Neuron (in vitro differentiated cells): ENCODE results near the gene AKT3.
"Not testable (repeated sequence)": the region's sequence is repeated elsewhere in the genome, so short reads cannot be mapped to it uniquely, and the experiment has no call there.

ENCODE experiments used
- H2AFZ ChIP-seq: one replicate; pipeline ENCODE4 v1.6.1; 2013; ENCODE audit warnings: low read depth, mild to moderate bottlenecking, inconsistent platforms, low read length, moderate library complexity
- H3K27me3 ChIP-seq: one replicate; pipeline ENCODE4 v1.6.1; 2013; ENCODE audit warnings: low read length; ENCODE audit not compliant: insufficient read depth
- H3K36me3 ChIP-seq: one replicate; pipeline ENCODE4 v1.6.1; 2013; ENCODE audit warnings: low read length; ENCODE audit not compliant: insufficient read depth
- H3K4me1 ChIP-seq: one replicate; pipeline ENCODE4 v1.6.1; 2013; ENCODE audit warnings: low read length; ENCODE audit not compliant: insufficient read depth
- H3K4me3 ChIP-seq: 2 replicates; pipeline ENCODE4 v1.5.1; 2013; ENCODE audit warnings: mild to moderate bottlenecking, low read length, moderate library complexity
- H3K9me3 ChIP-seq: one replicate; pipeline ENCODE4 v1.6.1; 2013; ENCODE audit warnings: low read length

The AKT3 gene

GRCh38 chr1:243793298-243793697 lies 56.7 kb downstream of the AKT3 start:
- Histone ChIP-seq H3K9me3 (peaks cover 12% of the 10 kb centered on the region), H3K4me3 (no peak overlapping the region), H2AFZ (no peak overlapping the region), H3K27me3 (no peaks in the 10 kb centered on the region), H3K4me1 (peaks cover 6% of the 10 kb centered on the region), H3K36me3 (peaks cover 6% of the 10 kb centered on the region)

- no peak overlapping the region for H2AFZ ChIP-seq
- no peaks in the 10 kb centered on the region for H3K27me3 ChIP-seq
- H3K4me3 ChIP-seq = no peak overlapping the region
- H3K9me3 ChIP-seq = peaks cover 12% of the 10 kb centered on the region
- peaks cover 6% of the 10 kb centered on the region for H3K36me3 ChIP-seq
- peaks cover 6% of the 10 kb centered on the region for H3K4me1 ChIP-seq
Measured at GRCh38 chr1:243792891-243793290, 57.2 kb downstream of the AKT3 start.

DNA sequence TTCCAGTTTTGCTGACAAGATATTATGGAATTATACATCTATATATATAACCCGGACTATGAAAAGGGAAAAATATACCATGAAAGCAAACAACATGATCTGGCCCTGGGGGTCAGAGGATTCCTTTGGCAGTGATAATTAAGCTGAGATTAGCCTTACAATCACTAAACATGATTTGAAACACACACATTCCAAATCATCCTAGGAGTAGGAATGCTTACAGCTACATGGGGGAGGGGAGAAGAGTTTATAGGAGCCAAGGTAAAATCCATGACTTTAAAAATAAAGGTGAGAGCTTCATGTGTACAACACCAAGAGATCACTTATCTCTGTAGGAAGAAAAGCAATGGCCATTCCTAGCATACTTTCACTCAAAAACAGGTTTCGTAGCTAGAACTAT lies 57.6 kb downstream of the AKT3 start:
- peaks cover 8% of the 10 kb centered on the region for H3K36me3 ChIP-seq
- peaks cover 12% of the 10 kb centered on the region for H3K9me3 ChIP-seq
- no peak overlapping the region for H2AFZ ChIP-seq
- peaks cover 6% of the 10 kb centered on the region for H3K4me1 ChIP-seq
- H3K4me3 ChIP-seq = no peak overlapping the region
- H3K27me3 ChIP-seq = no peaks in the 10 kb centered on the region

DNA sequence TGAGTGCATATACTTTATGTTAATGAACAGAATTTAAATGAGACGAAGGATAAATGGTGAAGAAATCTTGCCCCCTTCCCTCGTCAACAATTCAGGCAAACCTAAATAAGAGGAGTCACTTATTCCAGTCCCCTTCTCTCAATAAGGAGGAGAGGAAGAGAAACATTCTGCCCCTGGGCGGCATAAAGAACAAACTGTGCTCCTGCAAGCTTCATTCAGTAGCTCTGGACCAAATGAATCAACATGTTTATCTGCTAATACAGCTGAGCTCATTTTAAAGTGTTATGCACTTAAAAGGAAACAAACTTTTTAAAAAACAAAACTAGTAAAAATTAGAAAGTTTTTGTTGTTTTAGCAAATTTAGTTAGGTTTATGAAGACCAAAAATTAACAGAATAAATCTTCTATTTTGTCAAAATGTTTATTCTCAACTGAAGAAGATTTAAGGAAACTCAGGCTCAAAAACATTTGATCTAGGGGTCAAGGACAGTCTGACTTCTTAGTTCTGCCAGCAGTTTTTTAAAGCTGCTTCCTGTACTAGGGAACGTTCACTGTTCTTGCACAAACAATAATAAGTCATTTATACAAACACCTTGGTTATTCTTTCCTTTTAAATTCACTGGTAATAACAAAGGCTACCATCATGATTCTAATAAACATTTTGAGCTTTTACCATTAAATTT lies 58.3 kb downstream of the AKT3 start:
- peaks cover 8% of the 10 kb centered on the region for H3K36me3 ChIP-seq
- peaks cover 12% of the 10 kb centered on the region for H3K9me3 ChIP-seq
- H3K4me3 ChIP-seq = no peak overlapping the region
- H3K4me1 ChIP-seq = peaks cover 7% of the 10 kb centered on the region
- no peaks in the 10 kb centered on the region for H3K27me3 ChIP-seq
- no peak overlapping the region for H2AFZ ChIP-seq

DNA sequence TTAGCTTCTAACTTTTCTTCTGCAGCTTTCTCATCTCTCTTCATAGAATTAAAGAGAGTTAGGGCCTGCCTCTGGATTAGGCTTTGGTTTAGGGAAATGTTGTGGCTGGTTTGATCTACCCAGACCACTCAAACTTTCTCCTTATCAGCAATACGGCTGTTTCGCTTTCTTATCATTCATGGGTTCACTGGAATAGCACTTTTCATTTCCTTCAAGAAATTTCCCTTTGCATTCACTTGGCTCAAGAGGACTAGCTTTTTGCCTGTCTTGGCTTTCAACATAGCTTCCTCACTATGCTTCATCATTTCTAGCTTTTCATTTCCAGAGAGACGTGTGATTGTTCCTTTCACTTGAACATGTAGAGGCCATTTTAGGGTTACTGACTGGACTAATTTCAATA lies 59.6 kb downstream of the AKT3 start:
- H3K4me1 ChIP-seq = peaks cover 9% of the 10 kb centered on the region
- H3K27me3 ChIP-seq = no peaks in the 10 kb centered on the region
- no peak overlapping the region for H3K4me3 ChIP-seq
- H2AFZ ChIP-seq = no peak overlapping the region
- H3K9me3 ChIP-seq = peaks cover 5% of the 10 kb centered on the region
- H3K36me3 ChIP-seq = peaks cover 4% of the 10 kb centered on the region

DNA sequence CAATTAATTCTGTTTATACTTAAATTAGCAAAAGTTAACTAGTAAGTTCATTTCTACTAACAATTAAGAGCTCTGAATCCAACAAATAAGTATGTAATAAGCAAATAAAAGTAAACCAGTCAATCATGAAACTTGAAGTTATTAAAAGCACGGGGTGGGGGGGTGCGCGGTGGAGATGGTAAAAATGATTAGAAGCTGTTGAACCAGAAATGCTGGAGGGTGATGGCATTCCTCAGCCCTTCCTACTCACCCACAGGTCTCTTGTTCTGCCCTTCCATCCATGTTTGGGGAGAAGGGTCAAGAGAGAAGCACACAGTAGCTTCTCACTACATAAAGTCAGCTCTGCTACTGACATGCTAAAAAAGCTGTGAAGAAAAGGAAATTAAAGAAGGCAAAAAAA lies 63.5 kb downstream of the AKT3 start:
- Histone ChIP-seq H3K4me1 (peaks cover 3% of the 10 kb centered on the region), H2AFZ (no peak overlapping the region), H3K4me3 (no peak overlapping the region), H3K27me3 (no peaks in the 10 kb centered on the region), H3K36me3 (peaks cover 4% of the 10 kb centered on the region), H3K9me3 (peaks cover 6% of the 10 kb centered on the region)

DNA sequence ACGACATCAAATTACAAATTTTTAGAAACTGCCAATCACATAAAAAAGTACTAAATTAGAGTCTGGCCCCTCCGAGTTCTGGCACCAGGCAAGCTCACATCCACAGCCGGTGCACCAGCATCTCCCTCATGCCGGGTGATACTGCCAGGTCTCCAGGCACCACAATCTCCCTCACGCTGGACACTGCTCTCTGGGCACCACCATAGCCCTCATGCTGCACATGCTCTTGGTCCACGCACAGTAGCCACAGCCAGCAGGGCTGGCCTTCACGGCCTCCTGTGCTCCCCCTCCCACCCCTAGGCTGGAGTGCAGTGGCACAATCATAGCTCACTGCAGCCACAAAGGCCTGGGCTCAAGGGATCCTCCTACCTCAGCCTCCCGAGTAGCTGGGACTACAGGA lies 65.5 kb downstream of the AKT3 start:
- Histone ChIP-seq H3K4me3 (no peak overlapping the region), H3K4me1 (peaks cover 3% of the 10 kb centered on the region), H3K36me3 (peaks cover 4% of the 10 kb centered on the region), H3K27me3 (no peaks in the 10 kb centered on the region), H2AFZ (no peak overlapping the region), H3K9me3 (peaks cover 6% of the 10 kb centered on the region)

DNA sequence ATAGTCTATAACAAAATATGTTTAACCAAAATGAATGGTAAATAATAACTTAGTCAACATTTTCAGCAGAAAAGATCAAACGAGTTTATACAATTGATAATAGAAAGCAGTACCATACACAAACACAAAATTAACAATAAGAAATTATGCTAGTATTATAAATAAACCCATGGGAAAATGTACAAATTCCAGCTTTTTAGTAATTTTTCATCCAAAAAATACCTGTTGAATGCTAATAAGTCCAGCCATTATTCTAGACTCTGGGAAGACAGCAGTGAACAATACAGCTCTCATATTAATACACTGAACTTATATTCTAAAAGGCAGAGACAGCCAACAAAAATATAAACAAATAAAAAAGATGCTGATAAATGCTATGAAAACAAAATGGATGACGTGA lies 66.3 kb downstream of the AKT3 start:
- no peak overlapping the region for H3K4me3 ChIP-seq
- H3K27me3 ChIP-seq = no peaks in the 10 kb centered on the region
- peaks cover 2% of the 10 kb centered on the region for H3K36me3 ChIP-seq
- peaks cover 6% of the 10 kb centered on the region for H3K9me3 ChIP-seq
- peaks cover 3% of the 10 kb centered on the region for H3K4me1 ChIP-seq
- no peak overlapping the region for H2AFZ ChIP-seq

GRCh38 chr1:243772361-243773050 lies 77.5 kb downstream of the AKT3 start:
- H2AFZ ChIP-seq, H3K4me1 ChIP-seq, H3K27me3 ChIP-seq, H3K36me3 ChIP-seq, H3K4me3 ChIP-seq: not testable (repeated sequence)
- H3K9me3 ChIP-seq = peaks cover 11% of the 10 kb centered on the region

DNA sequence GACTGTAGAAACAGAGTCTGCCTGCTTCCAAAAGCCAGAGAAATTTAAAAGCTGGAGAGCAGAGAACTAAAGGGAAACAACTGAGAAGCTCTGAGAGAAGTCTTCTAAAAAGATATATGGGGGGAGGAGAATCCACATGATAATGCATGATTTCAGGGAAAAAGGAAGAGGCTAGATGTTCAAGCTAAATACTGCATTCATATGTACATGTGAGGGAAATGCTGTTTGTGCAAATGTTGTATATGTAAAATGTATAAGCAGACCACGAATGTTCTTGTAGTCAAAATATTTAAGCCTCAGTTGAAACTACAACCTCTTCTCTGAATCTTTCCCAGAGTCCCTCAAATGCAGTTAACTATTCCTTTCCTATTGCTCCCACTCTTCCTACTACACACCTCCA lies 79.2 kb downstream of the AKT3 start:
- Histone ChIP-seq H3K36me3 (no peaks in the 10 kb centered on the region), H3K27me3 (no peaks in the 10 kb centered on the region), H2AFZ (no peak overlapping the region), H3K4me3 (no peak overlapping the region), H3K4me1 (peaks cover 18% of the 10 kb centered on the region), H3K9me3 (peaks cover 5% of the 10 kb centered on the region)

DNA sequence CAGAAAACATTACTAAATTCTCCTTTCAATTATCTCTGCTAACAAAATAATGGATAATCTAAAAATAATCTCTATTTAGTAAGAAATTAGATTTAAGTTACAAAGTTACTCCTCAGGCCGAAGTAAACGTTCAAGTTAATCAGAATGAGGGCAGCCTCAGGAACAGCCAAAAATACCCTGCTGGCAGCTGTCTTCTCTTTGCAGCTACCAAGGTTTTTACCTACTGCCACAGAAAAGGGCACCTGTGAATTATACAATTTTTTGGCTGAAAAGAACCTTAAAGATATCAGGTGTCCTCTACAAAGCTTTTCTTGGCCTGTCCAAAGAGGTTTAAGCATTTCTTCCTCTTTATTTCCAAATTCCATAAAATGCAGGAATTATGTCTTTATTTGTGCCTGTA lies 84.4 kb downstream of the AKT3 start:
- Histone ChIP-seq H3K4me3 (no peak overlapping the region), H3K27me3 (no peaks in the 10 kb centered on the region), H3K36me3 (no peaks in the 10 kb centered on the region), H3K9me3 (peaks cover 2% of the 10 kb centered on the region), H3K4me1 (peaks cover 28% of the 10 kb centered on the region), H2AFZ (no peak overlapping the region)

DNA sequence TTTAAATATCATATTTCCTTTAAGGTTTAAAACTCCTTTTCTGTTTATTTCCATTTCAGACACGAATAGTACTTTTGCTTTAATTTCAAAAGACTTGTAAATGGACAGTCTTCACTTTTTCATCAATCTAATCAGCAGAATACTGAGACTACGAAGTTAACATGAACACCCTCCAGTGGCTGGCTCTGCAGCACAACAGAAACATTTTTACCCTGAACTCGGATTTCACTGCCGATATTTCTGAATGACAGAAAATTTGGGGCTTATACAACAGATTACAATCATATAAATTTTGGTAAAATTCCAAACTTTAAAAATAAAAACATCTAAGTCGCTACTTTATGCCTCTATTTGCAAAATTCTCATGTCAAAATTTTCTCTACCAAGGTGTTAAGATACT lies 86.2 kb downstream of the AKT3 start:
- H2AFZ ChIP-seq = no peak overlapping the region
- H3K4me3 ChIP-seq = no peak overlapping the region
- H3K4me1 ChIP-seq = peaks cover 28% of the 10 kb centered on the region
- H3K9me3 ChIP-seq = no peaks in the 10 kb centered on the region
- H3K27me3 ChIP-seq = no peaks in the 10 kb centered on the region
- H3K36me3 ChIP-seq = no peaks in the 10 kb centered on the region

- no peaks in the 10 kb centered on the region for H3K36me3 ChIP-seq
- H3K27me3 ChIP-seq = no peaks in the 10 kb centered on the region
- peaks cover 4% of the 10 kb centered on the region for H3K4me1 ChIP-seq
- H2AFZ ChIP-seq = no peak overlapping the region
- no peak overlapping the region for H3K4me3 ChIP-seq
- no peaks in the 10 kb centered on the region for H3K9me3 ChIP-seq
Measured at GRCh38 chr1:243758647-243759046, 91.4 kb downstream of the AKT3 start.

DNA sequence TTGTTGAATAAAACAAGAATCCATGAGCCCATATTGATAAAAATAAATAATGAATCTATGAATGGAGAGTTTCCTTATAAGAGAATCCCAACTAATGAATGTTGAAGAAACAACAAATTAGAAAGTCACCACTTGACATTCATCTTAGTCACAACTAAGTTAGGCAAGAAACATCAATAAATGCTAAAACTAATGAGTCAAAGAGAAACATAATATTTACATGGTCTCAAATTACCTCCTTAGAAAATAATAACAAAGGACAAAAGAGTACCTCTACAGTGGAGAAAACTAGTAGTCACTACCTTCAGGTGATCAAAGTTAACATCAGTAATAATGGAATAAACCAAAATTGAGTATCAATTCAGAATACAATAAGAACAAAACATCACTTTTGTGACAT lies 93.5 kb downstream of the AKT3 start:
- Histone ChIP-seq H2AFZ (no peak overlapping the region), H3K27me3 (no peaks in the 10 kb centered on the region), H3K4me3 (no peak overlapping the region), H3K36me3 (no peaks in the 10 kb centered on the region), H3K9me3 (no peaks in the 10 kb centered on the region), H3K4me1 (peaks cover 4% of the 10 kb centered on the region)
